HCT116 (cell line): ENCODE data around the gene IREB2.

Source experiments
- ATF3 ChIP-seq: IDR thresholded peaks from 2 replicates; pipeline ENCODE4 v1.6.1; 2012
- CTCF ChIP-seq, 3 experiments: fragments of 200-600 bp in 1 of 3; sonication (generic) in 1 of 3; IDR thresholded peaks in 2 of 3; conservative IDR thresholded peaks in 1 of 3; 2 replicates each; pipeline ENCODE4 v1.5.1; 2012 to 2017; ENCODE audit warnings: low read depth in 2 of 3, low read length in 2 of 3, antibody characterized with exemption in 1 of 3, borderline replicate concordance in 1 of 3, control low read depth in 1 of 3, mild to moderate bottlenecking in 1 of 3, mixed read lengths in 1 of 3, mixed run types in 1 of 3, moderate library complexity in 1 of 3; ENCODE audit not compliant: insufficient read depth in 1 of 3
- EZH2 ChIP-seq: fragments of 200-600 bp; sonication (generic); IDR thresholded peaks from 2 replicates; pipeline ENCODE4 v1.6.1; 2017; ENCODE audit warnings: antibody characterized with exemption, mixed run types
- EZH2phosphoT487 ChIP-seq: fragments of 200-600 bp; IDR thresholded peaks from 2 replicates; pipeline ENCODE4 v1.6.1; 2018; ENCODE audit warnings: antibody characterized with exemption, borderline replicate concordance
- MAX ChIP-seq: IDR thresholded peaks from 2 replicates; pipeline ENCODE4 v1.6.1; 2012
- POLR2A ChIP-seq: IDR thresholded peaks from 2 replicates; pipeline ENCODE4 v1.7.0; 2011; ENCODE audit warnings: borderline replicate concordance; ENCODE audit not compliant: insufficient read depth, insufficient read length; ENCODE audit errors: extremely low read depth
- POLR2AphosphoS5 ChIP-seq: IDR thresholded peaks from 2 replicates; pipeline ENCODE4 v1.6.1; 2011; ENCODE audit warnings: mild to moderate bottlenecking, low read depth, low read length, moderate library complexity
- SIN3A ChIP-seq: IDR thresholded peaks from 2 replicates; pipeline ENCODE4 v1.6.1; 2012; ENCODE audit warnings: low read depth

GRCh38 chr15:78429477-78429876 lies 8.5 kb upstream of the IREB2 start:
- TF ChIP-seq CTCF (IDR thresholded peaks at IDR 0.05 in 2 of 3, conservative IDR thresholded peaks at IDR 0.05 in 1 of 3; ENCODE audit: borderline replicate concordance in 1 of 3, insufficient read depth in 1 of 3, low read depth in 2 of 3, low read length in 2 of 3) (no peak), POLR2A (no peak), EZH2 (no peak), SIN3A (no peak), EZH2phosphoT487 (no peak), ATF3 (no peak), MAX (no peak), POLR2AphosphoS5 (no peak)
